SHP77 (cell line): ENCODE data around the gene SHISAL1.
"Not testable (repeated sequence)": the region's sequence is repeated elsewhere in the genome, so short reads cannot be mapped to it uniquely, and the experiment has no call there.

Experiments
- DNase-seq, 2 experiments: peaks; one replicate each; lab custom pipeline; 2025; lab: John Stamatoyannopoulos, UW

The SHISAL1 gene

DNA sequence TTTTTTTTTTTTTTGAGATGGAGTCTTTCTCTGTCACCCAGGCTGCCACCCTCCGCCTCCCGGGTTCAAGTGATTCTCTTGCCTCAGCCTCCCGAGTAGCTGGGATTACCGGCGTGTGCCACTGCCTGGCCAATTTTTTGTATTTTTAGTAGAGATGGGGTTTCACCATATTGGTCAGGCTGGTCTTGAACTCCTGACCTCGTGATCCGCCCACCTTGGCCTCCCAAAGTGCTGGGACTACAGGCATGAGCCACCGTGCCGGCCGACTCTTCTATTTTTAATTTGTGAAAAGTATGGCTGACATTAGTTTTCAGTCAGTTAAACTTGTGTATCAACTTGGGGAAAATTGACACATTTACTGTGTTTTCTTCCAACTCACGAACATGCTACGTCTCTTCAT is 78.4 kb downstream of the SHISAL1 start:
- DNase-seq, result not testable (repeated sequence)

DNA sequence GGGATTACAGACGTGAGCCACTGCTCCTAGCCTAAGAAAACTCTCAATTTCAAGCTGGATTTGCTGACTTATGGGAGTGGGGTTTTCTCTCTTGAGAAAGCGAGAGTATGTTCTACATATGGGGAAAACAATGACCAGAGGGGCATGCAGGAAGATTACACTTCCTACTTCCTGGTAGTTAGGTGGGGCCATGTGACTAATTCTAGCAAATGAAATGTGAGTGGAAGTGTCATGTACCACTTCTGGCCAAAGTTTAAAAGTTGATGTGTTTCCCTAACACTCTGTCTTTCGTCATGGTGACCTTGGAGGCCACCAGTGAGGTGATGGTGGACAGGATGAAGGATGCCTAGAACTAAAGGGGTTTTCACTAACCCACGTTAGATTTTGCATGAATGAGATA is 81.5 kb downstream of the SHISAL1 start:
- no peak for DNase-seq

GRCh38 chr22:44229809-44230208 is 82.9 kb downstream of the SHISAL1 start:
- no peak for DNase-seq

GRCh38 chr22:44229331-44229730 is 83.4 kb downstream of the SHISAL1 start:
- no peak for DNase-seq

GRCh38 chr22:44225812-44226211 is 86.9 kb downstream of the SHISAL1 start:
- no peak for DNase-seq

DNA sequence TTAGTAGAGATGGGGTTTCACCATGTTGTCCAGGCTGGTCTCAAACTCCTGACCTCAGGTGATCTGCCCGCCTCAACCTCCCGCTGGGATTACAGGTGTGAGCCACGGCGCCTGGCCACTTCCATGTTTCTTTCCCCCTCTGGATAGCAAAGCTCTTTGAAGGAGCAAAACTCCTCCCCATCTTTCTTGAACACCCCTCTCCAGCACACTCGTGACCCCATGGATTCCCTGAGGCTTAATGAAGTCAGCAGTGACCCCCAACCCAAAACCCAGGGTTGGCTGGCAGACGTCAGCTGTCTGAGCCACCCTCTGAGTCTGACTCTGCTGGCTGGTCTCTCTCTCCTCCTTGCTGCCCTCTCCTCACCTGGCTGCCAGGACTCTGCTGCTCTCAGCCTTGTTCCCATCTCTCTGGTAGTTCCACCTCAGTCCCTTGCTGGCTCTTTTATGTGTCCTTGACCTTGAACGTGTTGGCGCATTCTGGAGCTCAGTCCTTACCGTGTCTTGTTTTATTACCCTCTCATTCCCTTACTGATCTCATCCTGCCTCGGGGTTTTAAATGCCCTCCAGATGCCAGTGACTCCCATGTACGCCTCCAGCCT is 87.6 kb downstream of the SHISAL1 start:
- DNase-seq, result no peak

DNA sequence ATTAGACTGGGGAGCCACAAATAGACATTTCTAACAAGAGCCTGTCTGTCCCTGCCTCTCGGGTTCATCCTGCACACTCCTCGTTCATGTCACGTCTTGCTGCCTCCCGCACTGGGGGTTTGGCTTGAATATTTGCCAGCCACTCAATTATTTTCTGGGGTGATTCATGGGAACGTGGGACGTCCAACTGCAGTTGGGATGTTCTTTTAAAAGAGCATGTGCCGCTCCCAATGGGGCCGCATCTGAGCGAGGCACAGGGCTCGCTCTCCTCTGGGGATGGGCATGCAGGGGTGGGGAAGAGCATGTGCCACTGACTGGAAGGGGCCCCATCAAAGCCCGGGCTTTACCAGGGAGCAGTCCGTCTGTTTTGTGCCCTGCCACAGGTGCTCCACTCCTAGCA is 88.6 kb downstream of the SHISAL1 start:
- DNase-seq, result no peak

- no peak for DNase-seq
These were observed 90.9 kb downstream of the SHISAL1 start for GRCh38 chr22:44221710-44222475.

DNA sequence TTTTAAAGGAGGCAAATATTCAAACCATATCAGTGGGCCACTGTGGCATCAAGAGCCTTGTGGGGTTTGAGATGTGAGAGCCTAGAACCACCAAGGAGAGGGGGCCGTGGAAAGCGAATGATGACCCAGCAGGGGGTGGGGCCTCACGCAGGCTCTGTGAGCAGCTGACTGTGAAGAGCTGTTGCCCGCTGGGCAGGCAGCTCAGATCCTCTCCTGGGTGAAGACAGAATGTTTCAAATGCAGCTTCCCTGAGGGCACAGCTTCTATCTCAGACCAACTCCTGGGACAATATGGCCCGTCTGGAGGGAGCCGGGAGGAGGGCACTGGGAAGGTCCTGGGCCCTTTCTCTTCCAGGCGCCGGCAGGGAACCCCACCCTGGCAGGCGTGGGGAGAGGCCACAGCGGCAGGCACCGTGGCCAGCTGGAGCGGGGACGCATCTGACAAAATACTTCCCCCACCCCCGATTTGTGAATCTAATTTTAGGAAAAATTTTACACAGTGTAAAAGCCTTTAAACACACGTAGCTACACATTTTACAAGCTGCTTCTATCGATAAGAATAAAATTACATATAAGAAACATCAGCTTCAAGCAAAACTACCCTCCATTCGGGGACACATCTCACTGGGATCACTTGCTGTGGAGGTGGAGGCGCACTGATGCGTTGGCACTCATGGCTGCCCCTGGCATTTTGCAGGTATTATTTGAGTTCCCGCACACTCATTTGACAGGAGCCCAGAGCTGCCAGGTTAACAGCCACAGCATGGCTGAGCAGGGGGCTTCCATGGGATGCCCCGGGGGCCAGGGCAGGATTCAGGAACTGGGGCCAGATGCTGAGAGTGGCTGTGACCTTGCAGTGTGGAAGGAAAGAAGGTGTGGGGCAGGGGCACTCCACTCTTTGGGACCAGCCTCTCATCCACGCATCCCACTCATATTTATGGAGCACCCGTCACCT is 91.7 kb downstream of the SHISAL1 start:
- DNase-seq, result peak in 1 of 2 experiments; percentile 5

- no peak for DNase-seq
These were observed 93.5 kb downstream of the SHISAL1 start for GRCh38 chr22:44219101-44219870.

DNA sequence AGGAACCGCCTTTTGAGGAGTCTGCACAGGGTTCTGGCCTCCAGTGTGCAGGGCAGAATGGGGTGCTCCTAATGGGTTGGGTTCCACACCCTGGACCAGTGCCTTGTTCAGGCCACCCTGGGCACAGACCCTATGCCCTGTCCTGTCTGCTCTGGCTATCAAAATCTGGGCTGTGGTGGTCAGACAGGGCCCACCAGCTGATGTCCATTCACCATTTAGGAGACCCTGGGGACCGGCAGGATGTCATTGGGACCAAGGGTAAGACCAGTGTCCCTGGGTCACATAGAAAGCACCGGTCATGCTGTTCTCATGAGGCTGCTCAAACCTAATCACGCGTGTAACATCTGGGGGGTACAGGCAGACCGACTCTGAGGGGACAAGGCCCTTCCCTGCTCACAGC is 94.7 kb downstream of the SHISAL1 start:
- DNase-seq, result no peak

- DNase-seq, result no peak
These were observed 95.4 kb downstream of the SHISAL1 start for GRCh38 chr22:44217346-44217745.

GRCh38 chr22:44215287-44215686 is 97.5 kb downstream of the SHISAL1 start:
- DNase-seq, result no peak

GRCh38 chr22:44214764-44215163 is 98.0 kb downstream of the SHISAL1 start:
- DNase-seq, result no peak

DNA sequence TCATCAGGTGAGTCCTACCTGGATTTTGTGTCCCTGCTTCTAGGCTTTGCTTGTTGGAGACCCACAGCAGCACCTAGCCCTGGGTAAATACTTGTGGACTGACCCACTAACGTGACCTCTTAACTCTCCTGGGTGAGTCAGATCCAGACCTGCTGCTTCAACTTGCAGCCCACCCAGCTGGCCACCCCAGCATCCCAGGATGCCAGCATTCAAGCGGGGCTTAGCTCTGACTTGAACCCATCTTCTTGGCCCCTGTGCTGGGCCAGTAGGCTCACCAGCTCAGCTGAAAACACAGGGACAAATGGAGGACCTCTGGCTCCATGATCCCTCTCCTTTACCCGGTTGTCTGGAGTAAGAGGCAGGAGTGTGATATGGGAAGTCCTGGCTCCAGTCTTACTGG is 98.6 kb downstream of the SHISAL1 start:
- no peak for DNase-seq

DNA sequence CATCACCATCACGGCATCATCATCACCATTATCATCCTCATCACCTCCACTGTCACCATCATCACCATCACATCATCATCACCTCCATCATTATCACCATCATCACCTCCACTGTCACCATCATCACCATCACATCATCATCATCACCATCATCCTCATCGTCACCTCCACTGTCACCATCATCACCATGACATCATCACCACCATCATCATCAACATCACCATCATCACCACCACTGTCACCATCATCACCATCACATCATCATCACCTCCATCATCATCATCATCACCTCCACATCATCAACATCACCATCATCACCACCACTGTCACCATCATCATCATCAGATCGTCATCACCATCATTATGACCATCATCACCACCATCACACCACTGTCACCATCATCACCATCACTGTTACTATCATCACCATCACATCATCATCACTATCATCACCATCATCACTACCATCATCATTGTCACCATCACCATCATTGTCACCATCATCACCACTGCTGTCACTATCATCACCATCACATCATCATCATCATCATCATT is 99.2 kb downstream of the SHISAL1 start:
- DNase-seq, result no peak

DNA sequence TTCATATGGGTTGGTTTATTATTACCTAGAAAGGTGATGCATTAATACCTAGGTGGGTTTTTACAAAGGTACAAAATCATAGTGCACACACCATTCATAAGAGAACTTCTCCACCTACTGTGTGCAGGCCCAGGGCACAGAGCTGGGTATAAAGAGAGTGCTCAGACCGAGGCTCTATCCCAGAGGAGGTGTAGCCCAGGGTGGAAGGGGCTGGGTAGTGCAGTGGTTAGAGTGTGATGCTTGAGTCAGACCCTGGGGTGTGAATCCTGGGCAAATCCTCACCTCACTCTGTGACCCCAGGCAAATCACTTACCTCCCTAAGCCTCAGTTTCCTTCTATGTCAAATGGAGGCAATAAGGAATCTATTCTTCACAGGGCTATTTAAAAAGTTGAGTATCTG is 99.8 kb downstream of the SHISAL1 start:
- DNase-seq, result no peak

DNA sequence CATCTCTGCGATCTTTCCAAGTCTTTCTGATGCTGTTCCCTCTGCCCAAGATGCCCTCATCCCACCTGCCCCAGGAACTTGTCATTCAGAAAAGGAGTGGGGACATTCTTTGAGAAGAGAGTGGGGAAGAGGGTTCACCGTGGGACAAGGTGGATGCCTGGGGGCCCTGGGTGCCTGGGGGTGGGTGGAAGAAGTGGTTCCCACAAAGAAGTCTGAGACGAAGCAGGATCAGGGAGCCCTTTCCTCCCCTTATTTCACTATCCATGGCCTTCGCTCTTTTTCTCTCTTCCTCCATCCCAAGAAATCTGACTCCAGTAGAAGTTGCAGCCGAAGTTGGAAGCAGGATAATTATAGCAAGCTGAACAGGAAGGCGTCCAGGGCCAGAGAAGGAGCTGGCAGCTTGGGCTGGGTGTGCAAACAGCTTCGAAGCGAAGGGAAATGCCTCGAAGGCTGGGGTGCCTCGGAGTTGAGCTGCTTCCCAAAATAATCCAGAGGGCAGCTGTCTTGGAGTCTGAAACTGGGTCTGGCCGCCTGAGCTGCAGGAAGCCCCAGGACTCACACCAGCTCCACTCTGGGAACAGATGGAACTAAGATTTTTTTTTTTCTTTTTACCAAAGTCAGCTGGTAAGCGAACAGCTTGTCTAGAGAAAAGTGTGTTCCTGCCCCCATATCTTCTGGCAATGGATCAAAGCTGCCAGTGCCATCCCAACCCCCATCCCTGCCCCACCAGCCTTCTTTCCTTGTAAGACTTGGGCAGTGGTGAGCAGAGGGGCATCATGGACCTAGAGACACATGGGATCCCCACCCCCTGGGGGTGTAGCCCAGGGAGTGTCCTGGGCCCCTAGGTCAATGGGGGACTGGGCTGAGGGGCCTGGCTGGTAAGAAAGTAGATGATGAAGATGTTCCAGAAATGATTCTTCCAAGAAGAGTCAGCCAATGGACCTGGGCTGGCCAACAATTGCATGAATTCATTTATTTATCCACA is 100.5 kb downstream of the SHISAL1 start:
- no peak for DNase-seq

- DNase-seq, result no peak
These were observed 101.3 kb downstream of the SHISAL1 start for GRCh38 chr22:44211256-44211945.

DNA sequence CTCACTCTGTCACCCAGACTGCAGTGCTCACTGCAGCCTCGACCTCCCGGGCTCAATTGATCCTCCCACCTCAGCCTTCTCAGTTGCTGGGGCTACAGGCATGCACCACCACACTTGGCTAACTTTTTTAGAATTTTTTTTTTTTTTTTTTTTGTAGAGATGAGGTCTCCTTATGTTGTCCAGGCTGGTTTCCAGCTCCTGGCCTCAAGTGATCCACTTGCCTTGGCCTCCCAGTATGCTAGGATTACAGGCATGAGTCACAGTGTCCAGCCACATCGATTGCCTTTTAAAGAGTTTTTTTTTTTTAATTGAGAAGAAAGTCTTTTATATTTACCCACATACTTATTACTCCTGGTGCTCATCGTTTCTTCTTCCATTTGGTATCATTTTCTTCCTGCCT is 102.0 kb downstream of the SHISAL1 start:
- DNase-seq, result no peak
